Fibroblast of the conjunctiva (primary cell): Measurements from ENCODE around the gene MRPL4.
"Not testable (repeated sequence)": the region's sequence is repeated elsewhere in the genome, so short reads cannot be mapped to it uniquely, and the experiment has no call there.

Source experiments
- DNase-seq: peaks from one replicate; pipeline ENCODE4 v3.0.0-alpha.2; 2010; ENCODE audit warnings: low read depth

Gene MRPL4

GRCh38 chr19:10230173-10230860, 21.7 kb upstream of the MRPL4 start:
- no peak for DNase-seq

- no peak for DNase-seq
Measured at GRCh38 chr19:10230861-10231611, 21.0 kb upstream of the MRPL4 start, which contains the start of gene S1PR2. S1PR2 (minus strand) TSS chr19:10231331; CDS start chr19:10224905, 6,426 bp downstream.

- no peak for DNase-seq
Measured at GRCh38 chr19:10231612-10232228, 20.3 kb upstream of the MRPL4 start.

GRCh38 chr19:10233946-10234345, 18.1 kb upstream of the MRPL4 start:
- no peak for DNase-seq

- no peak for DNase-seq
Measured at GRCh38 chr19:10235003-10235402, 17.0 kb upstream of the MRPL4 start.

GRCh38 chr19:10235409-10235808, 16.6 kb upstream of the MRPL4 start:
- DNase-seq, result not testable (repeated sequence)

- DNase-seq, result no peak
Measured at GRCh38 chr19:10237702-10238101, 14.3 kb upstream of the MRPL4 start.

- peak; percentile 89 for DNase-seq
Measured at GRCh38 chr19:10238172-10238783, 13.7 kb upstream of the MRPL4 start.

- DNase-seq, result not testable (repeated sequence)
Measured at GRCh38 chr19:10241826-10242449, 10.1 kb upstream of the MRPL4 start.

GRCh38 chr19:10243606-10244005, 8.4 kb upstream of the MRPL4 start:
- no peak for DNase-seq

- DNase-seq, result no peak
Measured at GRCh38 chr19:10245189-10245939, 6.7 kb upstream of the MRPL4 start.

- no peak for DNase-seq
Measured at GRCh38 chr19:10246511-10246910, 5.5 kb upstream of the MRPL4 start.

- no peak for DNase-seq
Measured at GRCh38 chr19:10252707-10253106, 693 bp downstream of the MRPL4 start.

- no peak for DNase-seq
Measured at GRCh38 chr19:10254244-10254643, 2.2 kb downstream of the MRPL4 start.

- no peak for DNase-seq
Measured at GRCh38 chr19:10255358-10255757, 3.3 kb downstream of the MRPL4 start.

GRCh38 chr19:10256551-10256950, 4.5 kb downstream of the MRPL4 start:
- no peak for DNase-seq

- DNase-seq, result no peak
Measured at GRCh38 chr19:10256970-10257615, 5.1 kb downstream of the MRPL4 start.

GRCh38 chr19:10258080-10258710, 6.2 kb downstream of the MRPL4 start:
- DNase-seq, result no peak

GRCh38 chr19:10259162-10259905, 7.3 kb downstream of the MRPL4 start:
- peak; percentile 75 for DNase-seq

- no peak for DNase-seq
Measured at GRCh38 chr19:10260141-10260584, 8.1 kb downstream of the MRPL4 start.
